RWPE2 (cell line): Measurements from ENCODE around the gene LDLRAD4.

ENCODE experiments used
- ATAC-seq: fragments of 200-7000 bp; cut with Tn5 transposase; 3 replicates; pipeline ENCODE4 v1.9.1; 2021; ENCODE audit warnings: low read depth
- DNase-seq: peaks from one replicate; pipeline ENCODE4 v3.0.0-alpha.2; 2020; ENCODE audit warnings: low spot score
- H3K27ac ChIP-seq: fragments of 450-650 bp; 2 replicates; pipeline ENCODE4 v1.5.1; 2017; ENCODE audit warnings: mild to moderate bottlenecking; ENCODE audit not compliant: poor library complexity, severe bottlenecking
- H3K27me3 ChIP-seq: fragments of 250-450 bp; sonication (Bioruptor Pico); 2 replicates; pipeline ENCODE4 v1.5.1; 2021; ENCODE audit warnings: mild to moderate bottlenecking, moderate library complexity; ENCODE audit not compliant: insufficient read depth, poor library complexity, severe bottlenecking
- H3K36me3 ChIP-seq: fragments of 250-450 bp; sonication (Bioruptor Pico); 2 replicates; pipeline ENCODE4 v1.5.1; 2020; ENCODE audit warnings: low read depth, mild to moderate bottlenecking, moderate library complexity
- H3K4me1 ChIP-seq: fragments of 250-450 bp; sonication (Bioruptor Pico); 2 replicates; pipeline ENCODE4 v1.5.1; 2021; ENCODE audit warnings: mild to moderate bottlenecking, moderate library complexity; ENCODE audit not compliant: insufficient read depth, poor library complexity, severe bottlenecking
- H3K4me3 ChIP-seq: fragments of 250-450 bp; sonication (Bioruptor Pico); 2 replicates; pipeline ENCODE4 v1.5.1; 2021; ENCODE audit warnings: mild to moderate bottlenecking, moderate library complexity; ENCODE audit not compliant: severe bottlenecking
- H3K9me3 ChIP-seq: fragments of 250-450 bp; sonication (Bioruptor Pico); 2 replicates; pipeline ENCODE4 v1.5.1; 2021; ENCODE audit warnings: mild to moderate bottlenecking, moderate library complexity; ENCODE audit not compliant: severe bottlenecking
- TF ChIP-seq, protein P1 (sequence below): fragments of 450-650 bp; IDR thresholded peaks from one replicate; pipeline ENCODE4 v1.5.1; 2017; ENCODE audit warnings: mild to moderate bottlenecking, moderate library complexity; ENCODE audit not compliant: poor library complexity, severe bottlenecking

LDLRAD4 gene

DNA sequence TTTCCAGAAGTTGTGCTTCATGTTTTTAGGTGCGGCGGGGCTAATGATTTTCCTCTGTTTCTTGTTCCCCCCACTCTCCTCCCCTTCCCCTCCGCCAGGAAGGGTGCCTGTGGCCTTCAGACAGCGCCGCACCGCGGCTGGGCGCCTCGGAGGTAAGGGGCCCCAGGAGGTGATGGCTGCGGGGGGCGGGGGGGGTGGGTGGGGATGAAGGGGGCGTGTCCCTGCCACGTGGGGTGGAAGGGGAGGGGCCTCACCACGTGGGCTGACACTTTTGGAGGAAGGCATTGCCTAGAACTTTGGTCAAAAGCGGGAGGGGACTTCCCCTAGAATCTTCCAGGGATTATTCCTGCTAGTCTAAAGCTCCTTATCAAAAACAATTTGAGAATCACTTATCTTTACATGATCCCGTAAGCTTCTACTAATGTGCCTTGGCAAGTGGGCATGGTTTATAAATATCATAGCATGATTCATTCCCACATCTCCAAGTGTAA is 424.7 kb downstream of the LDLRAD4 start:
- no peaks in the 10 kb centered on the region for H3K9me3 ChIP-seq
- DNase-seq (no peak), ATAC-seq (no peak)
- H3K4me1 ChIP-seq = no peaks in the 10 kb centered on the region
- H3K36me3 ChIP-seq = no peaks in the 10 kb centered on the region
- TF ChIP-seq, protein P1, sequence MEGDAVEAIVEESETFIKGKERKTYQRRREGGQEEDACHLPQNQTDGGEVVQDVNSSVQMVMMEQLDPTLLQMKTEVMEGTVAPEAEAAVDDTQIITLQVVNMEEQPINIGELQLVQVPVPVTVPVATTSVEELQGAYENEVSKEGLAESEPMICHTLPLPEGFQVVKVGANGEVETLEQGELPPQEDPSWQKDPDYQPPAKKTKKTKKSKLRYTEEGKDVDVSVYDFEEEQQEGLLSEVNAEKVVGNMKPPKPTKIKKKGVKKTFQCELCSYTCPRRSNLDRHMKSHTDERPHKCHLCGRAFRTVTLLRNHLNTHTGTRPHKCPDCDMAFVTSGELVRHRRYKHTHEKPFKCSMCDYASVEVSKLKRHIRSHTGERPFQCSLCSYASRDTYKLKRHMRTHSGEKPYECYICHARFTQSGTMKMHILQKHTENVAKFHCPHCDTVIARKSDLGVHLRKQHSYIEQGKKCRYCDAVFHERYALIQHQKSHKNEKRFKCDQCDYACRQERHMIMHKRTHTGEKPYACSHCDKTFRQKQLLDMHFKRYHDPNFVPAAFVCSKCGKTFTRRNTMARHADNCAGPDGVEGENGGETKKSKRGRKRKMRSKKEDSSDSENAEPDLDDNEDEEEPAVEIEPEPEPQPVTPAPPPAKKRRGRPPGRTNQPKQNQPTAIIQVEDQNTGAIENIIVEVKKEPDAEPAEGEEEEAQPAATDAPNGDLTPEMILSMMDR = no peak
- H3K27ac ChIP-seq = no peak overlapping the region
- H3K4me3 ChIP-seq = no peak overlapping the region
- peaks cover 3% of the 10 kb centered on the region for H3K27me3 ChIP-seq

DNA sequence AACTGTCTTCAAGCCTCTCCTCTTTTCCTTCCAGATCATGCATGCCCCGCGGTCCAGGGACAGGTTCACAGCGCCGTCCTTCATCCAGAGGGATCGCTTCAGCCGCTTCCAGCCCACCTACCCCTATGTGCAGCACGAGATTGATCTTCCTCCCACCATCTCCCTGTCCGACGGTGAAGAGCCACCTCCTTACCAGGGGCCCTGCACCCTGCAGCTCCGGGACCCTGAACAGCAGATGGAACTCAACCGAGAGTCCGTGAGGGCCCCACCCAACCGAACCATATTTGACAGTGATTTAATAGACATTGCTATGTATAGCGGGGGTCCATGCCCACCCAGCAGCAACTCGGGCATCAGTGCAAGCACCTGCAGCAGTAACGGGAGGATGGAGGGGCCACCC is 426.5 kb downstream of the LDLRAD4 start:
- no peak overlapping the region for H3K4me3 ChIP-seq
- DNase-seq = no peak
- ATAC-seq = no peak
- H3K36me3 ChIP-seq = no peaks in the 10 kb centered on the region
- no peak overlapping the region for H3K27ac ChIP-seq
- H3K4me1 ChIP-seq = no peaks in the 10 kb centered on the region
- TF ChIP-seq, protein P1 = no peak
- H3K27me3 ChIP-seq = peaks cover 3% of the 10 kb centered on the region
- H3K9me3 ChIP-seq = no peaks in the 10 kb centered on the region

DNA sequence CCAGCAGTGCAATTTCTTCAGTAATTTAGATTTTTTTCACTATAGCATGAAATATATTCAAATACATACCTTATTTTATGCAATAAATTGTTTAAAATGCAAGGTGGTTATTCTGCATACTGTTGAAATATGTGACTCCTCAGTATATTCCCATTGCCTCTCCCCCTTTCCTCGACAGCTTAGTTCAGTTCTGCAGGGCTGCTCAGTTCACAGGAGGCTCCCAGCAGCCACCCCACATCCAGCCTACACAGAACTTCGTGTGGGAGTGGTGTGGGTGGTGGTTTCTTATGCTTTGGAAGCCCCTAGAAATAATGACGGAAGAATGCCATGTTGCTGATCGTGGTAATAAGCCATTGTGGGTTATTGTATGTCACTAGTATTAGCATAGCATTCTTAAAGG is 428.1 kb downstream of the LDLRAD4 start:
- H3K9me3 ChIP-seq = no peaks in the 10 kb centered on the region
- ATAC-seq = no peak
- DNase-seq = no peak

DNA sequence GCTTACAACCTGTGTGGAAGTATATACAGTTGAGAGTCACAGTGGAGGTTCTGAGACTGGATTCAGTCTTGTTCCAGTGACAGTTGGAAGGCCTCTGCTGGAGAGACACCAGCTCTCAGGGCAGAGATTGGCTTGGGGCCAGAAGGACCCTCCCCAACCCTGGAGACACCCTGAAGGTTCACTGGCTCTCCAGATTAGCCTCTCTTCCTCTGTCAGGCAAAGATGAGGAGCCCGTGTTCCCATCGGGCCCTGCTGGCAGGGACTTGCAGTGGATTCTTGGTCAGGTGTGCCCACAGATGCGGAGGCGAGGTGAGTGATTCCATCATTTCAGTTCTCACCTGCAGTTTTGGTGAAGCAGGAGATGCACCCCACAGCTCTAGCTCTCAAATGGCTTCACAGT is 429.2 kb downstream of the LDLRAD4 start:
- Histone ChIP-seq H3K27me3 (no peaks in the 10 kb centered on the region), H3K4me3 (no peak overlapping the region), H3K4me1 (no peaks in the 10 kb centered on the region), H3K9me3 (no peaks in the 10 kb centered on the region), H3K36me3 (no peaks in the 10 kb centered on the region), H3K27ac (no peak overlapping the region)
- TF ChIP-seq, protein P1 = no peak
- no peak for DNase-seq
- no peak for ATAC-seq

More for the DNA sequence above, 428.1 kb downstream of the LDLRAD4 start:
- Histone ChIP-seq H3K27me3 (peaks cover 3% of the 10 kb centered on the region), H3K4me3 (no peak overlapping the region), H3K27ac (no peak overlapping the region), H3K4me1 (no peaks in the 10 kb centered on the region), H3K36me3 (no peaks in the 10 kb centered on the region)
- TF ChIP-seq, protein P1 = no peak

DNA sequence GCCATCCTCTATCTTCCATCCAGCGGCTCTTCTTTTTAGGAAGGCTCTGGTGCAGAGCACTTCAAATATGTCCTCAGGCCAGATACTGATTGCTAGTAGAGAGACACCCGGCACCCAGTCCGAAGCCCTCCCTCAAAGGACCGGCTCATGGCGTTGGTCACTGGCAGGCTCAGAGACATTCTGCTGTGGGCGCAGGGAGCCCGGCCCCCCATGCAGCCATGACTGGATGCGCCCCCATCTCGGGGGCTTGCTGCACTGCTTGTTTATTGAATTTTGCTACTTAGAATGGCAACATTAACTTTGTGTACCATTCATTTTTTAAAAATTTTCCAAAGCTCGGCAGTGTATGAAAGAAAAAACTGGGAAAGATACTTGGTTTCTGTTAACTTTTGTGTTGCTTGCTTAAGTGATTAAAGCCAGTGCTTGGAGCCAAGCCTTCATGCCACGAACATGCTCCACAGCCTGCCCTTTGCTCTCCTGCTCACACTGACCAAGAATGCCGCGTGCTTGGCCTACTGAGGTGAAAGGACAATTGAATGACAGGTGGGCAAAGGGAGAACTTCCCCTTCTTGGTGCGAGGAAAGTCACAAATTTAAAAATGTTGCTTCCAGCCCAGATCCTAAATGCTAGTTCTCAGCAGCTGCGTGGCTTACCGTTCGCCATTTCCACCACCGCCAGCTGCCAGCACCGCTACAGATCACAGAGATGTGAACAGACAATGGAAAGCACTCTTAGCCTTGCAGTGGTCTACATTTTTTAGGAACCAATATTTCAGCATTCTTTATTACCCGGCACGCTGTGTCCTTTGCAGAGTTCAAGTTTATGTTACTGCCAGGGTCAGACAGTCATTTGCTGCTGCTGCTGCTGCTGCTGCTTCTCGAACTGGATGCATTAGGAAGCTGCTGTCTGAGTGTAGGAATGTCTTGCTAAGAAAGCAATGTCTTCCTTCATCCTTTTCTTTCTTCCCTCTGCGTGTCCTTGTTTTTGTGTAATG is 431.1 kb downstream of the LDLRAD4 start:
- DNase-seq (no peak), ATAC-seq (no peak)
- H3K36me3 ChIP-seq = no peaks in the 10 kb centered on the region
- H3K9me3 ChIP-seq = no peaks in the 10 kb centered on the region
- no peaks in the 10 kb centered on the region for H3K4me1 ChIP-seq
- no peak overlapping the region for H3K27ac ChIP-seq
- TF ChIP-seq, protein P1 = no peak
- H3K27me3 ChIP-seq = no peaks in the 10 kb centered on the region
- no peak overlapping the region for H3K4me3 ChIP-seq
